Body of pancreas (tissue), 4 donors: ENCODE measurements around the gene SP9. TPM values are rescaled to one million over a fixed set of nuclear protein-coding genes. Genes with fewer than 3 reads are reported as not detected.

Experiments
- ATAC-seq: fragments of 150-250 bp; one replicate; pipeline ENCODE4 v1.9.1; 2016
- DNase-seq, 4 donors: peaks; one replicate each; pipeline ENCODE4 v3.0.0-alpha.2; 2019
- H3K27ac ChIP-seq, 4 donors: fragments of 200-600 bp; sonication (generic); 1 replicate in 3 of 4; 2 replicates in 1 of 4; pipeline versions ENCODE4 v1.5.1 to v1.6.1; 2016 to 2019; ENCODE audit warnings: mild to moderate bottlenecking in 1 of 4, mixed read lengths in 1 of 4, moderate library complexity in 1 of 4
- H3K27me3 ChIP-seq, 2 donors: fragments of 200-600 bp; sonication (generic); one replicate each; pipeline ENCODE4 v1.6.0; 2016; ENCODE audit warnings: mild to moderate bottlenecking in 1 of 2
- H3K36me3 ChIP-seq, 2 donors: fragments of 200-600 bp; sonication (generic); replicated peaks in 1 of 2; 2 replicates each; pipeline ENCODE4 v1.5.1; 2016; ENCODE audit warnings: low read depth in 2 of 2; ENCODE audit not compliant: insufficient read depth in 1 of 2
- H3K4me1 ChIP-seq: fragments of 200-600 bp; sonication (generic); one replicate; pipeline ENCODE4 v1.6.0; 2016
- H3K4me3 ChIP-seq, 2 donors: fragments of 200-600 bp; sonication (generic); 1 replicate in 1 of 2; 2 replicates in 1 of 2; pipeline ENCODE4 v1.5.1; 2016 to 2019
- H3K9me3 ChIP-seq, 3 donors: fragments of 200-600 bp; sonication (generic); 1 replicate in 2 of 3; 2 replicates in 1 of 3; pipeline ENCODE4 v1.5.1; 2016
- POLR2A ChIP-seq, 3 donors: fragments of 450-650 bp; IDR thresholded peaks; one replicate each; pipeline ENCODE4 v1.6.1; 2016; ENCODE audit warnings: antibody characterized with exemption in 3 of 3, mild to moderate bottlenecking in 2 of 3
- WGBS, 2 donors: methylation state at CpG; one replicate each; pipeline ENCODE4 v1.1.5; 2017; 5-methylcytosine and 5-hydroxymethylcytosine counted together
- intact Hi-C: fragments of 100-400 bp; cut with DNase I; formaldehyde crosslinking; loops from one replicate; pipeline ENCODE4 v1.15.1; 2023
- total RNA-seq, 2 donors: library from RNA; depleted of rRNA; stranded (reverse); fragments of >200 nt; gene quantifications; one replicate each; pipeline ENCODE4 v1.1.0, GENCODE V29; 2016
- TF ChIP-seq, protein P1 (sequence below), 7 experiments: fragments of 450-650 bp in 4 of 7; fragments of 200-600 bp in 3 of 7; sonication (generic) in 3 of 7; IDR thresholded peaks; one replicate each; pipeline ENCODE4 v1.5.1; 2016 to 2019; ENCODE audit warnings: antibody characterized with exemption in 7 of 7

SP9 gene
- total RNA-seq, 2 donors from 2014 or later, result not detected

GRCh38 chr2:174312581-174313234, 22.0 kb upstream of the SP9 start:
- Histone ChIP-seq H3K27me3 (no peaks in the 10 kb centered on the region), H3K4me1 (no peaks in the 10 kb centered on the region), H3K27ac (no peak overlapping the region), H3K4me3 (no peak overlapping the region), H3K9me3 (no peaks in the 10 kb centered on the region), H3K36me3 (no peaks in the 10 kb centered on the region)
- 58 to 67% methylated on average over 2 of the region's 2 CpGs for WGBS, 2 donors
- intact Hi-C loops, result no loop called here
- TF ChIP-seq POLR2A (IDR thresholded peaks at IDR 0.05), result no peak
- TF ChIP-seq, protein P1, sequence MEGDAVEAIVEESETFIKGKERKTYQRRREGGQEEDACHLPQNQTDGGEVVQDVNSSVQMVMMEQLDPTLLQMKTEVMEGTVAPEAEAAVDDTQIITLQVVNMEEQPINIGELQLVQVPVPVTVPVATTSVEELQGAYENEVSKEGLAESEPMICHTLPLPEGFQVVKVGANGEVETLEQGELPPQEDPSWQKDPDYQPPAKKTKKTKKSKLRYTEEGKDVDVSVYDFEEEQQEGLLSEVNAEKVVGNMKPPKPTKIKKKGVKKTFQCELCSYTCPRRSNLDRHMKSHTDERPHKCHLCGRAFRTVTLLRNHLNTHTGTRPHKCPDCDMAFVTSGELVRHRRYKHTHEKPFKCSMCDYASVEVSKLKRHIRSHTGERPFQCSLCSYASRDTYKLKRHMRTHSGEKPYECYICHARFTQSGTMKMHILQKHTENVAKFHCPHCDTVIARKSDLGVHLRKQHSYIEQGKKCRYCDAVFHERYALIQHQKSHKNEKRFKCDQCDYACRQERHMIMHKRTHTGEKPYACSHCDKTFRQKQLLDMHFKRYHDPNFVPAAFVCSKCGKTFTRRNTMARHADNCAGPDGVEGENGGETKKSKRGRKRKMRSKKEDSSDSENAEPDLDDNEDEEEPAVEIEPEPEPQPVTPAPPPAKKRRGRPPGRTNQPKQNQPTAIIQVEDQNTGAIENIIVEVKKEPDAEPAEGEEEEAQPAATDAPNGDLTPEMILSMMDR (IDR thresholded peaks at IDR 0.05), result no peak
- DNase-seq, result no peak
- ATAC-seq, result no peak

- Histone ChIP-seq H3K9me3 (no peaks in the 10 kb centered on the region), H3K4me3 (no peak overlapping the region), H3K4me1 (peaks cover 10% of the 10 kb centered on the region), H3K36me3 (no peaks in the 10 kb centered on the region), H3K27me3 (peaks cover 0 to 10% of the 10 kb centered on the region in 2 donors), H3K27ac (no peak overlapping the region)
- 50 to 68% methylated on average over 1 of the region's 1 CpG for WGBS, 2 donors
- DNase-seq, result no peak
- TF ChIP-seq, protein P1 (IDR thresholded peaks at IDR 0.05), result no peak
- no peak for TF ChIP-seq POLR2A (IDR thresholded peaks at IDR 0.05)
- intact Hi-C loops, result no loop called here
- no peak for ATAC-seq
Measured at GRCh38 chr2:174322149-174322548, 12.6 kb upstream of the SP9 start.

- H3K9me3 ChIP-seq, result no peaks in the 10 kb centered on the region
- H3K36me3 ChIP-seq, result no peaks in the 10 kb centered on the region
- intact Hi-C loops, result no loop called here
- no peak overlapping the region for H3K4me3 ChIP-seq
- no peak for ATAC-seq
- 81% methylated on average over 1 of the region's 1 CpG for WGBS, 2 donors
- no peak for TF ChIP-seq POLR2A (IDR thresholded peaks at IDR 0.05)
- TF ChIP-seq, protein P1 (IDR thresholded peaks at IDR 0.05), result no peak
- H3K27me3 ChIP-seq, result peaks cover 0 to 16% of the 10 kb centered on the region in 2 donors
- H3K27ac ChIP-seq, result no peak overlapping the region
- H3K4me1 ChIP-seq, result peaks cover 15% of the 10 kb centered on the region
- no peak for DNase-seq
Measured at GRCh38 chr2:174322746-174323145, 12.0 kb upstream of the SP9 start.

DNA sequence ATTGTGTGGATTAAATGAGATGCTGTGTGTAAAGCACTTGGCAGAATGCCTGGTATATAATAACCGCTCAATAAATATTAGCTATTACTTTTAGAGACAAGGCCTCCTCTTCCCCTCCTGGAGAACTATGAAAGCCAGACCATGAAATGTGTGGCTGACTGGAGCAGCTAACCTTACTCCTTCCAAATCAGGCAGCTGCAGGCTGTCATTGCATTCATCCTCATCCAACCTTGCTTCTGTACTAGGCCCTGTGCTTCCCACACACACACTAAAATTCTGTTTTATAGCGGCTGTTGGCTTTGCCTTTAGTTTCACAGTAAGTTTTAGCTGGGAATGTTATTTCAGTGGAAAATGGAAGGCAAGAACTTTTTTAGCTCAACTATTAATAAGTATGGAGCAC, 10.2 kb upstream of the SP9 start:
- 65 to 76% methylated on average over 2 of the region's 2 CpGs for WGBS, 2 donors
- no peak for TF ChIP-seq POLR2A (IDR thresholded peaks at IDR 0.05)
- TF ChIP-seq, protein P1 (IDR thresholded peaks at IDR 0.05), result no peak
- Histone ChIP-seq H3K4me1 (peaks cover 19% of the 10 kb centered on the region), H3K4me3 (no peak overlapping the region), H3K27ac (no peak overlapping the region), H3K36me3 (no peaks in the 10 kb centered on the region), H3K27me3 (peaks cover 0 to 22% of the 10 kb centered on the region in 2 donors), H3K9me3 (no peaks in the 10 kb centered on the region)
- no peak for ATAC-seq
- no peak for DNase-seq
- intact Hi-C loops, result no loop called here
